Lung (tissue), 12 donors: Measurements from ENCODE around the gene VENTX. TPM values are rescaled to one million over a fixed set of nuclear protein-coding genes. Genes with fewer than 3 reads are reported as not detected.

Experiments
- ATAC-seq: fragments of 200-7000 bp; cut with Tn5 transposase; one replicate; pipeline ENCODE4 v1.9.1; 2020; ENCODE audit warnings: moderate number of reproducible peaks; ENCODE audit not compliant: insufficient read depth, low FRiP score
- DNase-seq, 3 donors: peaks; one replicate each; pipeline ENCODE4 v3.0.0-alpha.2; 2013 to 2017
- H3K27ac ChIP-seq, 2 donors: one replicate each; pipeline ENCODE4 v1.5.1; 2013; ENCODE audit warnings: mild to moderate bottlenecking in 2 of 2, moderate library complexity in 2 of 2, control low read depth in 1 of 2, inconsistent platforms in 1 of 2, low read depth in 1 of 2, low read length in 1 of 2
- H3K27me3 ChIP-seq, 3 donors: one replicate each; pipeline ENCODE4 v1.5.1; 2013; ENCODE audit warnings: low read length in 2 of 3; ENCODE audit not compliant: control insufficient read depth in 3 of 3, insufficient read depth in 3 of 3
- H3K36me3 ChIP-seq, 4 donors: one replicate each; pipeline ENCODE4 v1.5.1; 2013; ENCODE audit warnings: low read length in 4 of 4, mild to moderate bottlenecking in 1 of 4, moderate library complexity in 1 of 4; ENCODE audit not compliant: control insufficient read depth in 4 of 4, insufficient read depth in 4 of 4
- H3K4me1 ChIP-seq, 5 donors: one replicate each; pipeline ENCODE4 v1.5.1; 2013; ENCODE audit warnings: low read length in 5 of 5, mild to moderate bottlenecking in 2 of 5, moderate library complexity in 1 of 5; ENCODE audit not compliant: control insufficient read depth in 5 of 5, insufficient read depth in 5 of 5
- H3K4me3 ChIP-seq: one replicate; pipeline ENCODE4 v1.5.1; 2013; ENCODE audit warnings: mild to moderate bottlenecking, control low read depth, moderate library complexity
- H3K9ac ChIP-seq, 2 donors: one replicate each; pipeline ENCODE4 v1.5.1; 2013; ENCODE audit warnings: low read length in 2 of 2, control low read depth in 1 of 2; ENCODE audit not compliant: insufficient read depth in 1 of 2
- H3K9me3 ChIP-seq, 4 donors: one replicate each; pipeline ENCODE4 v1.5.1; 2013; ENCODE audit warnings: low read length in 3 of 4, mild to moderate bottlenecking in 1 of 4, moderate library complexity in 1 of 4; ENCODE audit not compliant: control insufficient read depth in 4 of 4, insufficient read depth in 3 of 4
- CTCF ChIP-seq: IDR thresholded peaks from 2 replicates; pipeline ENCODE4 v1.5.1; 2012; ENCODE audit warnings: mild to moderate bottlenecking; ENCODE audit errors: control extremely low read depth, extremely low read depth
- WGBS, 2 donors: extraction: QIAGEN DNeasy Blood & Tissue Kit; methylation state at CpG; one replicate each; pipeline ENCODE4 v1.1.7; 2013; 5-methylcytosine and 5-hydroxymethylcytosine counted together
- polyA plus RNA-seq, 2 donors: library from polyadenylated mRNA; stranded (reverse); fragments of 200-250 nt; gene quantifications; one replicate each; pipeline ENCODE4 v1.2.1, GENCODE V29; 2013
- total RNA-seq, 2 donors: library from RNA; depleted of rRNA in 1 of 2; stranded (reverse); fragments of >200 nt in 1 of 2; gene quantifications; one replicate each; pipeline ENCODE4 v1.2.1, GENCODE V29; 2014 to 2021
- donor health status: control.
- donor health status: control.
- donor health status: Bipolar disorder and iron deficiency.
- donor health status: healthy.
- donor health status: DM: yes; HTN: yes; CAD: no.

Gene VENTX
- total and polyA plus RNA-seq, 4 donors: 0.46 to 4.0 (median 2.4) TPM

DNA sequence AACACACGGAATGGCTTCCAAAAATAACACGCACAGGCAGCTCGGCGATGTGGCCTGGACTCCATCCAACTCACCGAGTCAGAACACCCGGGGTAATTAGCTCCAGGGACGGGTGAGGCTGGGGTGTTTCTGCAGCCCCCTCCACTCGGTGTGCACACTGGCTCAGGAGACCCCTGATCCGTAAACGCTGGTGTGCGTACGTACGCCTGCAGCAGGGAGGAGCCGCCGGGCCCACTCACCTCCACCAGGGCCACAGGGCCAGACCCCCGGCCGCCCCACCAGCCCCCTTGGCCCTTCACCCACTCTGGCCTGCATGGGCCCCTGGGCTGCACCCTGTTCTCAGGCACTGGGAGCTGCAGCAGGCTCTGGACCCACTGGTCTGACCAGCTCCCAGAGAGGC lies 30.0 kb upstream of the VENTX start:
- Histone ChIP-seq H3K27me3 (no peaks in the 10 kb centered on the region), H3K27ac (no peak overlapping the region), H3K4me1 (no peaks in the 10 kb centered on the region), H3K36me3 (peaks cover 0 to 4% (median 0%) of the 10 kb centered on the region in 4 donors), H3K9ac (no peak overlapping the region), H3K9me3 (peaks cover 0 to 2% (median 0%) of the 10 kb centered on the region in 4 donors), H3K4me3 (no peak overlapping the region)
- DNase-seq (no peak), ATAC-seq (no peak)
- no peak for TF ChIP-seq CTCF
- 85 to 94% methylated on average over 17 of the region's 17 CpGs for WGBS, 2 donors

DNA sequence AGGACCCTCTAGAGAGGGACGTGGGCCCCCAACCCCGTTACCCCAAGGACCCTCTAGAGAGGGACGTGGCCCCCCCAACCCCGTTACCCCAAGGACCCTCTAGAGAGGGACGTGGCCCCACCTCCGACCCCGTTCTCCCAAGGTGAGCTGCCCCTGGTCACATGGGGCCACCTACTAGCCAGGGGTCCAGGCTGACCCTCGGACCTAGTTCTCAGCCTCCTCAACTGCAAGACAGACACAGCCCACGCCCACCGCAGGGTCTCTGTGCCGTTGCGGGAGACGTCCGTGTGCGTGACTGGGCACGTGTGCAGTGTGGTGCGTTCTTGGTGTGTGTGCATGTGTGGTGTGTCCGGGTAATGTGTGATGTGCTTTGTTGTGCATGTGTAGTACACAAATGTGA lies 29.2 kb upstream of the VENTX start:
- H3K9me3 ChIP-seq: peaks cover 0 to 2% (median 0%) of the 10 kb centered on the region in 4 donors
- H3K27ac ChIP-seq: no peak overlapping the region
- peaks cover 0 to 4% (median 0%) of the 10 kb centered on the region in 4 donors for H3K36me3 ChIP-seq
- H3K4me1 ChIP-seq: no peaks in the 10 kb centered on the region
- no peaks in the 10 kb centered on the region for H3K27me3 ChIP-seq
- no peak overlapping the region for H3K9ac ChIP-seq
- ATAC-seq (no peak), DNase-seq (no peak)
- TF ChIP-seq CTCF: no peak
- no peak overlapping the region for H3K4me3 ChIP-seq
- WGBS, 2 donors: 90 to 96% methylated on average over 16 to 18 of the region's 18 CpGs

- Histone ChIP-seq H3K27ac (no peak overlapping the region), H3K27me3 (no peaks in the 10 kb centered on the region), H3K9me3 (peaks cover 0 to 2% (median 0%) of the 10 kb centered on the region in 4 donors), H3K4me3 (no peak overlapping the region), H3K9ac (no peak overlapping the region), H3K4me1 (no peaks in the 10 kb centered on the region), H3K36me3 (peaks cover 0 to 4% (median 0%) of the 10 kb centered on the region in 4 donors)
- DNase-seq (no peak), ATAC-seq (no peak)
- WGBS, 2 donors: 95 to 97% methylated on average over 14 of the region's 14 CpGs
- TF ChIP-seq CTCF: no peak
Measured at GRCh38 chr10:133209117-133209516, 28.5 kb upstream of the VENTX start.

DNA sequence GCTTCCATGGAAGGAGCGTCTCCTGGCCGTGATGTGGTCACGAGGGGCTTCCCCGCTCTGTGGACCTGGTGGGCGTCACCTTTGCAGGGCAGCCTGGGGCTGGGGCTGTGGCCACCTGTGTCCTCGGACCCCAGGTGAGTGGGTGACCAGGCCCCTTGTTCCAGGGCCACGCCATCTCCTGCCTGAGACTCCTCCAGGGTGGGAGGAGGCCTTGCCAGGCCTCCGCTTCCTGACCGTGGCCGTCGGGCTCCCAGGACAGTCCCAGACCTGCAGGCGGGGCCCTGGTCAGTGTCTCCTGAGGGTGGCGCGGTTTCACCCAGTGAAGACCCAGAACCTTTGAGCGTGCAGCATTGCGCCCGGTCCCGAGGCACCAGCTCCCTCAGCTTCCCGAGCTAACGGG lies 28.0 kb upstream of the VENTX start:
- Histone ChIP-seq H3K36me3 (peaks cover 0 to 4% (median 0%) of the 10 kb centered on the region in 4 donors), H3K4me1 (no peaks in the 10 kb centered on the region), H3K4me3 (no peak overlapping the region), H3K9me3 (peaks cover 0 to 2% (median 0%) of the 10 kb centered on the region in 4 donors), H3K9ac (no peak overlapping the region), H3K27ac (no peak overlapping the region), H3K27me3 (no peaks in the 10 kb centered on the region)
- no peak for TF ChIP-seq CTCF
- no peak for ATAC-seq
- DNase-seq: no peak
- whole genome bisulfite sequencing, 2 donors: 90 to 92% methylated on average over 20 of the region's 20 CpGs
